GM23248 (cell line): ENCODE data around the gene SOD2.
"Not testable (repeated sequence)": the region's sequence is repeated elsewhere in the genome, so short reads cannot be mapped to it uniquely, and the experiment has no call there.

Experiments used
- EZH2 ChIP-seq: fragments of 200-600 bp; sonication (generic); IDR thresholded peaks from 2 replicates; pipeline ENCODE4 v1.6.1; 2018; ENCODE audit warnings: antibody characterized with exemption, mild to moderate bottlenecking; ENCODE audit not compliant: insufficient read depth, poor library complexity, severe bottlenecking
- EZH2phosphoT487 ChIP-seq: fragments of 200-600 bp; sonication (generic); IDR thresholded peaks from 2 replicates; pipeline ENCODE4 v1.6.1; 2018; ENCODE audit warnings: antibody characterized with exemption, moderate library complexity, mild to moderate bottlenecking, low read depth; ENCODE audit not compliant: insufficient read depth

DNA sequence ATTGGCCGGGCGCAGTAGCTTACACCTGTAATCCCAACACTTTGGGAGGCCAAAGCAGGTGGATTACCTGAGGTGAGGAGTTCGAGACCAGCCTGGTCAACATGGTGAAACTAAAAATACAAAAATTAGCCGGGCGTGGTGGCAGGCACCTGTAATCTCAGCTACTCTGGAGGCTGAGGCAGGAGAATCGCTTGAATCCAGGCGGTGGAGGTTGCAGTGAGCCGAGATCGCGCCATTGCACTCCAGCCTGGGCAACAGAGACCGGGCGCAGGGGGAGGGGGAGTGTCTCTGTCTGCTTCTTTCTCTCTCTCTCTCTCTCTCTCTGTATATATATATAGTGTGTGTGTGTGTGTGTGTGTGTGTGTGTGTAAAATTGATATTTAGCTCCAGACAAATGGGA is 39.5 kb upstream of the SOD2 start:
- TF ChIP-seq EZH2, EZH2phosphoT487: not testable (repeated sequence)
